Activated naive CD8-positive, alpha-beta T cell treated with anti-CD3 and anti-CD28 coated beads, Interleukin-2, amount 10 ng/mL, durations not matched to agents 7 days and 5 days (primary cell): ENCODE measurements around the gene PCGF5. TPM values are rescaled to one million over a fixed set of nuclear protein-coding genes. Genes with fewer than 3 reads are reported as not detected.

Experiments
- ATAC-seq: fragments of 150-1000 bp; cut with Tn5 transposase; one replicate; pipeline ENCODE4 v1.10.0; 2021; ENCODE audit warnings: low read depth, moderate library complexity
- POLR2A ChIA-PET: fragments of 350-600 bp; sonication (Branson Sonifier 250); formaldehyde crosslinking; loops from one replicate; lab custom pipeline; 2021; ENCODE audit warnings: antibody characterized with exemption; lab: Charles Lee
- DNase-seq: peaks from one replicate; pipeline ENCODE4 v3.0.0; 2021
- H3K27ac Mint-ChIP-seq: one replicate; pipeline ENCODE4 v1.8.0; 2022; ENCODE audit warnings: mild to moderate bottlenecking, mixed read lengths
- H3K27me3 Mint-ChIP-seq: one replicate; pipeline ENCODE4 v1.8.0; 2022; ENCODE audit warnings: mild to moderate bottlenecking, moderate library complexity, mixed read lengths
- H3K36me3 Mint-ChIP-seq: one replicate; pipeline ENCODE4 v1.8.0; 2021; ENCODE audit warnings: mild to moderate bottlenecking, mixed read lengths
- H3K4me1 Mint-ChIP-seq: one replicate; pipeline ENCODE4 v1.8.0; 2021; ENCODE audit warnings: mixed read lengths
- H3K4me3 Mint-ChIP-seq: one replicate; pipeline ENCODE4 v1.8.0; 2022; ENCODE audit warnings: mild to moderate bottlenecking, moderate library complexity, mixed read lengths
- H3K9me3 Mint-ChIP-seq: one replicate; pipeline ENCODE4 v1.8.0; 2021; ENCODE audit warnings: mixed read lengths
- total RNA-seq, 2 experiments: library from RNA; stranded (reverse); gene quantifications; one replicate each; pipeline ENCODE4 v1.2.3, GENCODE V29; 2021

Gene PCGF5
- total RNA-seq, 2 experiments from 2014 or later: 51.6 to 52.5 TPM

DNA sequence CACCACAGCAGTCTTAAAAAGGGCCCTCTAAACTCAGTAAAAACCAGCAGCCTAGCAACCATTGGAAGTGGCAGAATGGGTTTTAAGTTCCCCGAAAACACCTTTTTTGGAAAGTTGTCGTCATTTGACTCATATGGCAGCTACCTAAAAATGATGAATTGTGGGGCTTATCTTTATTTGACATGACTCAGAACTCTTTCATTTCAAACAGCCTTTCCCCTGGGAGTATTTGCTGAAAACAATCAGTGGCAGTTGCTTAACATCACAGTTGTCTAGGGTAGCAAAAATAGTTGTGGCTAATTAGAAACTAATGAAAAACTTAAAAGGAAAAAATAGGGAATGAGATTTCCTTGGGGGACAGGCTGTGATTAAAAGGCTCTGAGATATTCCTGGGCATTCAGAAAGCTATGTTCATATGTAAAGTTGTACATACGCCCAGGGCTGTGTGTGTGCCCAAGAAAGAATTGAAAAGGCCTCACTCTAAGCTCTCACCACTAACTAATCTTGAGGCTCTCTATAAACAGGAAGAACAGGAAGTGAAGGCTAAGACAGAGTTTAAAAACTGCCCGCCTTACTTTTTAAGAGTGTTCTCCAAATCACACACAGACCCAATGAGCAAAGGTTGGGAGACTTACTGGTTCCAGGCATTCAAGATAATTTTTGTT is 108.0 kb downstream of the PCGF5 start:
- Mint-ChIP-seq H3K9me3 (peaks cover 3% of the 10 kb centered on the region), H3K27ac (no peak overlapping the region), H3K36me3 (no peaks in the 10 kb centered on the region), H3K4me1 (no peaks in the 10 kb centered on the region), H3K27me3 (peaks cover 6% of the 10 kb centered on the region), H3K4me3 (no peak overlapping the region)
- DNase-seq: no peak
- no peak for ATAC-seq
- POLR2A ChIA-PET: no interaction called here

Other genes starting within 250 kb of the PCGF5 start
- gene HECTD2, start 189.7 kb downstream of the PCGF5 start, total RNA-seq: 1 to 10 TPM; 1.9 to 2.2 TPM